H1 (cell line): ENCODE measurements around the gene SKIC8. TPM values are rescaled to one million over a fixed set of nuclear protein-coding genes. Genes with fewer than 3 reads are reported as not detected.

ENCODE experiments used
- CTCF ChIA-PET: fragments of 300-600 bp; sonication (Branson Sonifier 250); formaldehyde crosslinking; loops from one replicate; lab custom pipeline; 2021; ENCODE audit not compliant: partially characterized antibody; lab: Charles Lee
- POLR2A ChIA-PET: fragments of 300-600 bp; sonication (Branson Sonifier 250); formaldehyde crosslinking; loops from one replicate; lab custom pipeline; 2021; ENCODE audit warnings: inconsistent platforms; ENCODE audit not compliant: partially characterized antibody; lab: Charles Lee
- DNase-seq, 2 experiments: peaks; one replicate each; pipeline versions ENCODE4 v3.0.0 to v3.0.0-alpha.2; 2010 to 2022; ENCODE audit warnings: low spot score in 2 of 2, low read depth in 1 of 2, mixed read lengths in 1 of 2
- FAIRE-seq: peaks from 2 replicates; lab custom pipeline; 2011; peaks lifted over from hg19 to GRCh38; lab: Jason Lieb, UNC
- H2AFZ ChIP-seq: 2 replicates; pipeline ENCODE4 v1.8.1; 2012; ENCODE audit warnings: low read length, inconsistent platforms
- H2AK5ac ChIP-seq: 2 replicates; pipeline ENCODE4 v1.6.1; 2013; ENCODE audit warnings: low read depth, low read length
- H2BK120ac ChIP-seq: replicated peaks from 2 replicates; pipeline ENCODE3; 2013; ENCODE audit warnings: low read depth, low read length, inconsistent platforms
- H2BK12ac ChIP-seq: 2 replicates; pipeline ENCODE4 v1.6.1; 2013; ENCODE audit warnings: low read depth, low read length
- H2BK15ac ChIP-seq: 2 replicates; pipeline ENCODE4 v1.6.1; 2013; ENCODE audit warnings: low read length
- H2BK20ac ChIP-seq: 2 replicates; pipeline ENCODE4 v1.6.1; 2013; ENCODE audit warnings: low read length
- H2BK5ac ChIP-seq: 2 replicates; pipeline ENCODE4 v1.6.1; 2013; ENCODE audit warnings: low read depth, low read length
- H3K14ac ChIP-seq: 2 replicates; pipeline ENCODE4 v1.6.1; 2013; ENCODE audit warnings: inconsistent platforms; ENCODE audit not compliant: insufficient read length
- H3K18ac ChIP-seq: 2 replicates; pipeline ENCODE4 v1.6.1; 2013; ENCODE audit warnings: low read length; ENCODE audit errors: extremely low read depth
- H3K23ac ChIP-seq: 2 replicates; pipeline ENCODE4 v1.6.1; 2013; ENCODE audit warnings: inconsistent platforms; ENCODE audit not compliant: insufficient read length
- H3K23me2 ChIP-seq: 2 replicates; pipeline ENCODE4 v1.6.1; 2013; ENCODE audit warnings: low read depth, low read length
- H3K27ac ChIP-seq: 2 replicates; pipeline ENCODE4 v1.6.1; 2011; ENCODE audit warnings: low read depth, low read length, inconsistent platforms
- H3K27me3 ChIP-seq, 4 experiments: replicated peaks in 1 of 4; 1 replicate in 1 of 4; 2 replicates in 3 of 4; pipeline versions ENCODE4 v1.6.1 to v1.8.1; 2011 to 2013; ENCODE audit warnings: low read length in 3 of 4, mild to moderate bottlenecking in 3 of 4, inconsistent platforms in 2 of 4, mixed read lengths in 2 of 4, moderate library complexity in 1 of 4; ENCODE audit not compliant: control insufficient read depth in 3 of 4, insufficient read depth in 3 of 4; ENCODE audit errors: extremely low read depth in 1 of 4
- H3K36me3 ChIP-seq, 4 experiments: 2 replicates each; pipeline versions ENCODE4 v1.6.1 to v1.8.1; 2011 to 2013; ENCODE audit warnings: mild to moderate bottlenecking in 4 of 4, low read length in 3 of 4, moderate library complexity in 2 of 4, control low read depth in 1 of 4, inconsistent platforms in 1 of 4; ENCODE audit not compliant: insufficient read depth in 4 of 4, control insufficient read depth in 2 of 4
- H3K4ac ChIP-seq: replicated peaks from 2 replicates; pipeline ENCODE3; 2013; ENCODE audit warnings: low read length, low read depth, mixed read lengths, inconsistent platforms; ENCODE audit not compliant: insufficient read length
- H3K4me1 ChIP-seq, 4 experiments: replicated peaks in 1 of 4; 1 replicate in 1 of 4; 2 replicates in 3 of 4; pipeline versions ENCODE4 v1.6.1 to v1.8.1; 2011 to 2013; ENCODE audit warnings: low read length in 3 of 4, inconsistent platforms in 2 of 4, mixed read lengths in 1 of 4; ENCODE audit not compliant: insufficient read depth in 4 of 4, control insufficient read depth in 3 of 4
- H3K4me2 ChIP-seq, 2 experiments: 2 replicates each; pipeline versions ENCODE4 v1.6.1 to v1.8.1; 2011 to 2013; ENCODE audit warnings: low read depth in 2 of 2, low read length in 2 of 2, control low read depth in 1 of 2, inconsistent platforms in 1 of 2, mild to moderate bottlenecking in 1 of 2; ENCODE audit not compliant: insufficient read depth in 1 of 2
- H3K4me3 ChIP-seq, 4 experiments: fragments of 200-600, 300-600 bp in 1 of 4; sonication (generic), shearing (Covaris generic), sonication (Bioruptor Twin) in 1 of 4; 2 replicates each; pipeline versions ENCODE4 v1.5.1 to v1.8.1; 2011 to 2016; ENCODE audit warnings: low read length in 4 of 4, low read depth in 3 of 4, control low read depth in 2 of 4, inconsistent platforms in 2 of 4, mild to moderate bottlenecking in 2 of 4, mixed read lengths in 1 of 4, moderate library complexity in 1 of 4; ENCODE audit not compliant: insufficient read depth in 2 of 4; ENCODE audit errors: extremely low read depth in 1 of 4
- H3K56ac ChIP-seq: replicated peaks from 2 replicates; pipeline ENCODE3; 2013; ENCODE audit warnings: low read depth, mild to moderate bottlenecking, mixed read lengths, low read length, inconsistent platforms; ENCODE audit not compliant: insufficient read length
- H3K79me1 ChIP-seq: 2 replicates; pipeline ENCODE4 v1.6.1; 2013; ENCODE audit warnings: low read depth, low read length, control low read depth
- H3K79me2 ChIP-seq, 2 experiments: 2 replicates each; pipeline versions ENCODE4 v1.6.1 to v1.8.1; 2012 to 2013; ENCODE audit warnings: low read length in 2 of 2, mild to moderate bottlenecking in 2 of 2, inconsistent platforms in 1 of 2; ENCODE audit not compliant: insufficient read depth in 2 of 2, control insufficient read depth in 1 of 2
- H3K9ac ChIP-seq, 4 experiments: replicated peaks in 1 of 4; 1 replicate in 1 of 4; 2 replicates in 3 of 4; pipeline versions ENCODE4 v1.6.1 to v1.8.1; 2011 to 2013; ENCODE audit warnings: low read depth in 3 of 4, low read length in 3 of 4, control low read depth in 2 of 4, mild to moderate bottlenecking in 2 of 4, moderate library complexity in 2 of 4, inconsistent platforms in 1 of 4; ENCODE audit errors: extremely low read depth in 1 of 4
- H3K9me3 ChIP-seq, 2 experiments: 2 replicates each; pipeline versions ENCODE4 v1.6.1 to v1.8.1; 2012 to 2013; ENCODE audit warnings: mild to moderate bottlenecking in 2 of 2, moderate library complexity in 2 of 2, control low read depth in 1 of 2, inconsistent platforms in 1 of 2, low read depth in 1 of 2, low read length in 1 of 2, mixed read lengths in 1 of 2; ENCODE audit not compliant: insufficient read depth in 2 of 2
- H4K20me1 ChIP-seq, 2 experiments: replicated peaks in 1 of 2; 2 replicates each; pipeline versions ENCODE3 to v1.8.1; 2011 to 2013; ENCODE audit warnings: inconsistent platforms in 2 of 2, low read length in 2 of 2, mild to moderate bottlenecking in 1 of 2; ENCODE audit not compliant: insufficient read depth in 2 of 2, control insufficient read depth in 1 of 2
- H4K5ac ChIP-seq: 2 replicates; pipeline ENCODE4 v1.6.1; 2013; ENCODE audit warnings: low read length, low read depth, mixed read lengths, inconsistent platforms; ENCODE audit not compliant: insufficient read length
- H4K8ac ChIP-seq: 2 replicates; pipeline ENCODE4 v1.8.0; 2013; ENCODE audit warnings: mild to moderate bottlenecking, moderate library complexity, low read length, inconsistent platforms; ENCODE audit not compliant: insufficient read depth; ENCODE audit errors: extremely low read depth
- H4K91ac ChIP-seq: replicated peaks from 2 replicates; pipeline ENCODE3; 2013; ENCODE audit warnings: low read length, mixed read lengths, inconsistent platforms; ENCODE audit not compliant: insufficient read length
- BCL11A ChIP-seq, 2 experiments: IDR thresholded peaks; one replicate each; pipeline ENCODE4 v1.6.1; 2011; ENCODE audit warnings: low read depth in 2 of 2, low read length in 2 of 2, mild to moderate bottlenecking in 2 of 2
- EP300 ChIP-seq, 2 experiments: IDR thresholded peaks; 1 replicate in 1 of 2; 2 replicates in 1 of 2; pipeline ENCODE4 v1.6.1; 2011 to 2012; ENCODE audit warnings: low read depth in 2 of 2, low read length in 2 of 2, mild to moderate bottlenecking in 2 of 2, borderline replicate concordance in 1 of 2, inconsistent platforms in 1 of 2, moderate library complexity in 1 of 2
- FOSL1 ChIP-seq: IDR thresholded peaks from 2 replicates; pipeline ENCODE4 v1.6.1; 2011; ENCODE audit warnings: mild to moderate bottlenecking, low read depth, low read length, moderate library complexity; ENCODE audit not compliant: insufficient read depth
- WGBS, 2 experiments: shearing (Covaris generic) in 1 of 2; methylation state at CpG; one replicate each; pipeline versions ENCODE4 v1.1.6 to v1.1.7; 2013 to 2015; ENCODE audit warnings: low lambda C conversion rate in 2 of 2, mixed read lengths in 2 of 2, inconsistent platforms in 1 of 2, low coverage in 1 of 2, missing lambda C conversion rate in 1 of 2; ENCODE audit not compliant: insufficient replicate concordance in 2 of 2, insufficient coverage in 1 of 2, insufficient read length in 1 of 2; ENCODE audit errors: extremely low coverage in 1 of 2, missing lambda C conversion rate in 1 of 2; 5-methylcytosine and 5-hydroxymethylcytosine counted together
- polyA plus RNA-seq, 7 experiments: library from polyadenylated mRNA; depleted of rRNA in 3 of 7; stranded (reverse) in 5 of 7; unstranded in 2 of 7; fragments of >200 nt in 5 of 7; fragments of 200-250 nt in 2 of 7; gene quantifications; 1 replicate in 5 of 7; 2 replicates in 1 of 7; 4 replicates in 1 of 7; pipeline versions ENCODE4 v1.2.1 to v1.2.3, GENCODE V29; 2011 to 2013; ENCODE audit warnings: missing spikeins in 2 of 7, mixed read lengths in 2 of 7
- total RNA-seq: library from RNA; stranded (reverse); fragmentation: NEBNext Ultra II Directional; extraction: Animal tissue kit (Norgen Biotek cat#: 25700); gene quantifications from 2 replicates; pipeline ENCODE4 v1.2.1, GENCODE V29; 2021

Gene SKIC8
- total and polyA plus RNA-seq, 2 of the 8 experiments (the other 6 are each of a cell fraction or from before 2014, with no cell fraction given) = 44.2 to 77.7 TPM

GRCh38 chr15:78255421-78256043 is 43.9 kb downstream of the SKIC8 start:
- Histone ChIP-seq H3K79me1 (no peaks in the 10 kb centered on the region), H3K9ac (no peak overlapping the region), H3K56ac (no peak overlapping the region), H3K79me2 (no peaks in the 10 kb centered on the region), H2BK20ac (no peak overlapping the region), H3K23me2 (no peaks in the 10 kb centered on the region; the same call in 1 of the 2 replicates), H4K20me1 (no peaks in the 10 kb centered on the region), H4K8ac (no peak overlapping the region), H3K14ac (no peak overlapping the region), H2AK5ac (no peak overlapping the region), H3K27ac (no peak overlapping the region), H2BK120ac (no peak overlapping the region), H3K4me1 (no peaks in the 10 kb centered on the region), H3K4me3 (no peak overlapping the region), H3K9me3 (no peaks in the 10 kb centered on the region), H2BK15ac (no peak overlapping the region), H2BK5ac (no peak overlapping the region), H4K5ac (no peak overlapping the region), H3K18ac (no peak overlapping the region), H3K4me2 (no peak overlapping the region), H3K36me3 (no peaks in the 10 kb centered on the region), H3K4ac (no peak overlapping the region), H2AFZ (no peak overlapping the region), H4K91ac (no peak overlapping the region), H3K23ac (no peak overlapping the region), H3K27me3 (no peaks in the 10 kb centered on the region; a peak in 1 of 7 replicates), H2BK12ac (no peak overlapping the region)
- FAIRE-seq = no peak
- POLR2A ChIA-PET = interaction anchor here (1.9 kb wide), 1 partner anchor 9 kb away, joined by 6 read pairs; the partner anchor contains the start of gene DNAJA4
- no peak for TF ChIP-seq BCL11A (IDR thresholded peaks at IDR 0.05; ENCODE audit: low read depth in 2 of 2, low read length in 2 of 2)
- TF ChIP-seq EP300 (IDR thresholded peaks at IDR 0.05; ENCODE audit: borderline replicate concordance in 1 of 2, low read depth in 2 of 2, low read length in 2 of 2) = no peak
- TF ChIP-seq FOSL1 = no peak
- CTCF ChIA-PET = interaction anchor here (0.6 to 2.9 kb wide), 5 partner anchors 13 to 142 kb away, joined by 3 to 10 read pairs (median 6); no protein-coding TSS in a partner anchor
- WGBS, 2 experiments = 78% methylated on average over 1 of the region's 1 CpG; no CpG with 5 or more reads in 1 of the 2 experiments
- no peak for DNase-seq
